Measurements from ENCODE around the gene CEP120.
"Not testable (repeated sequence)": the region's sequence is repeated elsewhere in the genome, so short reads cannot be mapped to it uniquely, and the experiment has no call there.

CEP120 gene

GRCh38 chr5:123382252-123382651 is 41.0 kb downstream of the CEP120 start:
- DNase-seq (ENCODE audit: low spot score), result no peak

GRCh38 chr5:123371575-123372179 is 51.5 kb downstream of the CEP120 start:
- DNase-seq (ENCODE audit: low spot score), result peak; percentile 12

- DNase-seq (ENCODE audit: low spot score), result no peak
Measured at GRCh38 chr5:123369371-123369968, 53.7 kb downstream of the CEP120 start.

DNA sequence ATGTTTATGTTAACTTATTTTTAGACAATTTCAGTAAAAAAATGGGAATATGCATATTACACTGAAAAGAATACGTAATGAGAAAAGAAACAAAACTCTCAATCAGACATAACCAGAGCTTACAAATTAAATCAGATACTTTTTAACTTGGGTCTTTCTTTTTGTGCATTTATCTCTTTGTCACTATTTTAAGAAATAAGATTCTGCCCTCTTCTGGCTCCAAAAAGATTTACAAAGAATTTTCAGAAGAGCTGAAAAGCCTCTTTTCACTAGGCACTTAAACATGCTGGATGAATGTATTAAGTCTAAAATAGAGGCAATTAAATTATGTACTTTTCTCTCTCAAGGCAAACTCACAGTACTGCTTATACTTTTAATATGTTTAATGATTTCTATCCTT is 55.5 kb downstream of the CEP120 start:
- no peak for DNase-seq (ENCODE audit: low spot score)

DNA sequence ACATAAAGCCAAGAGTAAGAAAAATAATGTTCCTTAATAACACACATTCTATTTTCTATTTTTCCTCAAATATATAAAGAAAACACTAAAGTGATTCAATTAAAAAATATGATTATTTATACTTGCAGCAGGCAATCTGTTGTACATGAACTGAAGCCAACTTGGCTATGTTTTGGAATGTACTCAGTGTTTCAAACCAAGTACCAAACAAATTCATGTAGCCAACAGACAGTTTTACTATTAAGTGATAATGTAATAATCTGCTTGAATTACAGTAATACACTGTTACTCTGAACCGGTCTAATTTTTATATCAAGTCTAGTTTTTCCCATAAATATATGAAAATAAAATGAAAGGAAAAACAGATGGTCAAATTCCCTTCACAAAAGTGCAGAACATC is 58.0 kb downstream of the CEP120 start:
- DNase-seq (ENCODE audit: low spot score), result no peak

GRCh38 chr5:123364441-123365155 is 58.6 kb downstream of the CEP120 start:
- DNase-seq (ENCODE audit: low spot score), result no peak

DNA sequence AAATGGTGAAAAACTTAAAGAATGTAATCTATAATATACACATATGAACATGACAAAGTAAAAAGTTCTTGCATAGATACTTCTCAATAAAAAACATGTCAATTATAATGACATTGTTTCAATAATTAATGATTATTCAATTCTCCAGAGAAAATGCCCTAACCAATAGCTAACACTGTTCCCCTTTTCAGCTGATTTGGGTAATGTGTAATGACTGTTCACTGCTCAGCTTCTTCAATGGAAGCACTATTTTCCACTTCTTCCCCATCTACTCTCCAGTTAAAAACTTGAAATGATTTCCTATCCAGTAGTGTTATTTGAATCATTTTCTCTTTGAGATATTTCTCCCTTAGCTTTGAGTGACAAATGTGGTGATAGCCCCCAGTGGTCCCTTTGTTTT is 62.3 kb downstream of the CEP120 start:
- no peak for DNase-seq (ENCODE audit: low spot score)

DNA sequence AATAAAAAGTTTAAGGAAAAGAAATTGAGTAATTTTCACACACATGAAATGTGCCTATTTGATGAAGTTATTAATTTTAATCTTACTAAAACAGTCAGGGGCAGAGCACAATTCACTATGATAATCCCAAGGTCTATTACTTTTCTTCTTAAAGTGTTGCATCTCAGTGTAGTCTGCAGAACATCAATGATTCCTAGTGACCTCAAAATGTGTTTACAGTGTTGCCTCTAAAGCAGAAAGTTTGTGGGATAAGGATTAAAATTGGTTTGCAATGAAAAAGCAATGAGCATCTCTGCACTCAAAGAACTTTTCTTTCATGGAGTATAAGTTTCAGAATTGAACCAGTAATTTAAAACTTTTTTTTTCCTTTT is 63.0 kb downstream of the CEP120 start:
- no peak for DNase-seq (ENCODE audit: low spot score)

- no peak for DNase-seq (ENCODE audit: low spot score)
Measured at GRCh38 chr5:123359454-123360200, 63.6 kb downstream of the CEP120 start.

DNA sequence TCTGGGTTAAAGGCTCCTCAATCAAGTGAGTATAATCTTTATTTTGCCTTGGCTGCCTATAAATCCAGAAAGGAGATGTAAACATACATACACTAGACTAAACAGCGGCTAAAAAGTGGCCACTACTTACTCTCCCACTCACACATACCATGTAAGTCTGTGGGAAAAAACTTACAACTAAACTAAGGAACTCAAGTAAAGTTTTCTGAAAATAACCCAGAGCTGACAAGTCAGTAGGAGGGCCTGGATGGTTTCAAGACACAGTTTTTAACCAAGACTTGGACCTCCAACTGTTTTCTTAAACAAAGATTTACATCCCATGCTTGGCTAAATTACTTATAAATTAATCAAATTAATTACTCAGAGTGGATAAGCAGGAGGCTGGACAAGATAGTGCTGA is 64.5 kb downstream of the CEP120 start:
- DNase-seq (ENCODE audit: low spot score), result no peak

- DNase-seq (ENCODE audit: low spot score), result no peak
Measured at GRCh38 chr5:123358304-123358703, 64.9 kb downstream of the CEP120 start.

GRCh38 chr5:123351820-123352219 is 71.4 kb downstream of the CEP120 start:
- DNase-seq (ENCODE audit: low spot score), result no peak

GRCh38 chr5:123351240-123351639 is 72.0 kb downstream of the CEP120 start:
- no peak for DNase-seq (ENCODE audit: low spot score)

DNA sequence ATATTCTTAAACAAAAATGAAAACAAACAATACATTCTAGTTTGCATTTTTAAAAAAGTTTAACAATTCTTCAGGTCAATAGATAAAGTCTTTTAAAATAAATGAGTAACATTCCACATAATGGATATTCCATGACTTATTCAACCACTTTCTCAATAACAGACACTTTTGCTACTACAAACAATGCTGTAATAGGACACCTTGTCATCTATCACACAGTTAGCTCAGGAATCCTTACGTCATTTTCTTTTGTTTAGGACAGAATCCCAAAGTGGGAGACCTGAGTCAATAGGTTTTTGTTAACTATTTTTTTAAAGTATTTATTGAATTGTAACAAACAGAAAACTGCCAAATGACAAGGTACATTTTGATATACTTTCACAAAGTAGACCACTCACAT is 72.5 kb downstream of the CEP120 start:
- DNase-seq (ENCODE audit: low spot score), result no peak

DNA sequence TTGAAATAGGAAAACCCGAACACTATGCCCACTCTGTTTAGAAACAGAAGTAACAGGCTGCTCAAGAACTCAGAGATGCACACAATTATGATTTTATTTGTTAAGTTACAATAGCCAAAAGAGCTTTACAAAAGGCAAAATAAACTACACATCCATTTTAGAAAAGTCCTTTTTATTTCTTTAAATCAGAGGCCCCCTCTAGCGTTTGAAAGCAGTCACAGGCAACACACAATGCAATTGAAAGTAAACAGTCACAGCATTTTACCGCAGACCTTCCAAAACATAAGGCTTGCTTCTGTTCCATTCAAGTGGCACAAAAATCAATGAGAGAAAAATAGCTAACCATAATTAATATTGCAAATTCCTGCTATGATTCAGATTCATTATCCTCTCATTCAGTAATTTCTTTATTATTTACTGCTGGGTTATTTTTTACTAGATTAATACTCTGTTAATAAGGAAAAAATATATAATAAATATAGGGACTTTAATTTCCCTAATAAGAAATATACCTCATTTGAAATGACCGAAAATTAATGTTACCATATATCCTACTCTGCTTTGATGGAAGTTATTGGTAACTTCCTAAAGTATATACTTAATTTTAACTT is 78.3 kb downstream of the CEP120 start:
- DNase-seq (ENCODE audit: low spot score), result peak; percentile 1

DNA sequence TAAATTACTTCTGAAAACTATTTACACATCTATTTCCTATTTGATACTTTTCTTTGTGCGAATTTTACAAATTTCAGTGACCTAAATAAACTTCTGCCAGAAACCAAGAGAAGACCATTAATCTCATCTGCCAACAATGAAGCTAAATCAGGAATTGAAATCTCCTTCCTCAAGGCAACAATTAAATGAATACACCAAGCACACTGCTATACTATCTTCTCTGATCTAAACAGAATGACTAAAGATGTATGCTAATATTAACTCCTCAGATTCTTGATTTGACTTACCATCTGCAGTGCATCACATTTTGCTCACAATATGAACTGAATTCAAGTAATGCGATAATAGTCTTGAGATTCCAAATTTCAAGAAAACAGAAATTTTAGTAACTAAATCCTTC is 82.3 kb downstream of the CEP120 start:
- DNase-seq (ENCODE audit: low spot score), result no peak

DNA sequence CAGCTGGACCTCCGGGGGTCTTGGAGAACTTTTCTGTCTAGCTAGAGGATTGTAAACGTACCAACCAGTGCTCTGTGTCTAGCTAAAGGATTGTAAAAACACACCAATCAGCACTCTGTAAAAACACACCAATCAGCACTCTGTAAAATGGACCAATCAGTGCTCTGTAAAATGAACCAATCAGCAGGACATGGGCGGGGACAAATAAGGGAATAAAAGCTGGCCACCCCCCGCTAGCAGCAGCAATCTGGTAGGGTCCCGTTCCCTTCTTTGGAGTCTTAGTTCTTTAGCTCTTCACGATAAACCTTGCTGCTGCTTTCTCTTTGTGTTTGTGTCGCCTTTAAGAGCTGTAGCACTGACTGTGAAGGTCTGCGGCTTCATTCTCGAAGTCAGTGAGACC is 114.8 kb downstream of the CEP120 start:
- DNase-seq (ENCODE audit: low spot score), result not testable (repeated sequence)

DNA sequence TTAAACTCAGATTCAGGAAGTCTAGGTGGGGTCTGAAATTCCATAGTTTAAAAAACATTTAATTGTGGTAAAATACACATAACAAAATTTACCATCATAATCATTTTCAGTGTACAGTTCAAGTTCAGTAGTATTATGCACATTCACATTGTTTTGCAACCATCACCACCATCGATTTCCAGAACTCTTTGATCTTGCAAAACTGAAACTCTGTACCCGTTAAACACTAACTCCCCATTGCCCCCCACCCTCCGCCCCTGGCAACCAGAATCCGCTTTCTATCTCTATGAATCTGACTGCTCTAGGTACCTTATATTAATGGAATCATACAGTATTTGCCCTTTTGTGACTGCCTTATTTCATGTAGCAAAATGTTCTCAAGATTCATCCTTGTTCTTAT is 117.5 kb downstream of the CEP120 start:
- no peak for DNase-seq (ENCODE audit: low spot score)

- DNase-seq (ENCODE audit: low spot score), result no peak
Measured at GRCh38 chr5:123304777-123305316, 118.4 kb downstream of the CEP120 start.

- DNase-seq (ENCODE audit: low spot score), result no peak
Measured at GRCh38 chr5:123303802-123304201, 119.4 kb downstream of the CEP120 start.

DNA sequence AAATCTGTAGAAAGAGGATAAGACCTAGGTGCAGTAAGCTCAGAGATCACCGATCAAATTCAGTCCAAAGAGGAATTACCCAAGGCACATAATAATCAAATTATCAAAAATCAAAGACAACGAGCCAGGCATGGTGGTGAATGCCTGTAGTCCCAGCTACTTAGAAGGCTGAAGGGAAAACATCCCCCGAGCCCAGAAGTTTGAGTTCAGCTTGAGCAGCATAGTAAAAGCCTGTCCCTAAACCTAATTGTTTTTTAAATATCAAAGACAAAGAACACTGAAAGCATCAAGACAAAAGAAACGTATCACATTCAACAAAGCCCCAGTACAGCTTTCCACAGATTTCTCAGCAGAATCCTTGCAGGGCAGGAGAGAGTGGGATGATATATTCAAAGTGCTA is 122.9 kb downstream of the CEP120 start:
- no peak for DNase-seq (ENCODE audit: low spot score)

DNA sequence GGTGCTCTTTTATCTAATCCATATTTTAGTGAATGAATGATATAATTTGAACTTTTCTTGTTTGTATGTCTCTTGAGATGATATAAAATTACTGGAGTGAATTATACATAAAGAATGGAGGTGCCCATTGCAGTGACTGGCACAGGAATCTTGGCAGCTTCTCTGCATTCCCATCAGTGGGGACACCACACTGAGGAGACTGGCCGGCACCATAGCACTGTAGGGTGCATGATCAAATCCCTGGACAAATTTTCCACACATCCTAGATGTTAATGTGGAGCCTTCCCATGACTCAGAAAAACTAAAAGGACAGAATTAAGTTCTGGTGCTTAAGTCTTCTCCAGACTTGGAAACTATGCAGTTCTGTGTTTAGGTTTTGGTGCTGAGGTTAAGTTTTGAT is 124.1 kb downstream of the CEP120 start:
- DNase-seq (ENCODE audit: low spot score), result no peak
